SU-DHL-6 (cell line): Measurements from ENCODE around the gene BICC1.

ENCODE experiments used
- EZH2phosphoT487 ChIP-seq: fragments of 200-600 bp; sonication (generic), shearing (Covaris generic); conservative IDR thresholded peaks from 2 replicates; pipeline ENCODE4 v1.6.1; 2018; ENCODE audit warnings: mild to moderate bottlenecking, antibody characterized with exemption, low read length, moderate library complexity, mixed read lengths
- TF ChIP-seq, protein P1 (sequence below): fragments of 200-600 bp; sonication (generic); IDR thresholded peaks from one replicate; pipeline ENCODE4 v1.5.1; 2017; ENCODE audit warnings: antibody characterized with exemption, mild to moderate bottlenecking, low read length, moderate library complexity; ENCODE audit not compliant: insufficient read depth, poor library complexity, severe bottlenecking

DNA sequence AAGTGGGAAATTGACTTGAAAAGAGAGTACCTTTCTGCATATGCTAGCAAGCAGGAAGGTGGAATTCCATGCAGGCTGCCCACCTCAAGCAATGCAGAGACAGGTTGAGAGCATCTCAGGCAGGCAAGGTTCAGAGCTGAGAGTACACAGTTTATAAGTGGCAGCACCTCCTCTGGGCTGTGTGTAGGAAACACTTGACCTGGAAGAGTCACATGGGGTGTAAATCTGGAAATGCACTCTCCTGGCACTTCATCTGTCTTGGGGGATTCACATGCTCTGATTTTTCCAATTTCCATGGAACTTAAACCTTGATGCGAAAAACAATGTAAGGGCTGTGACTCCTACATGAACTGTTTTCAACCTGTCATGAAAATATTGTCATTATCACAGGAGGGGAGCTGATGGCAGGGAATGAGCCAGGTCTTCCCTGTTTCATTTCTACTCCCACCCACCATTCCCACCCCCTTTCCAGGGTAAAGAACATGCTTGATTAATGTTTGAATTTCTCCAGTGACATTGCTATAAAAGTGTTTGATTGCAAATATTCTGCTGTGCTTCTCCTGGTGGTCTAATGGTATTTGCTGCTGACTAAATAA, 328.3 kb downstream of the BICC1 start:
- TF ChIP-seq, protein P1, sequence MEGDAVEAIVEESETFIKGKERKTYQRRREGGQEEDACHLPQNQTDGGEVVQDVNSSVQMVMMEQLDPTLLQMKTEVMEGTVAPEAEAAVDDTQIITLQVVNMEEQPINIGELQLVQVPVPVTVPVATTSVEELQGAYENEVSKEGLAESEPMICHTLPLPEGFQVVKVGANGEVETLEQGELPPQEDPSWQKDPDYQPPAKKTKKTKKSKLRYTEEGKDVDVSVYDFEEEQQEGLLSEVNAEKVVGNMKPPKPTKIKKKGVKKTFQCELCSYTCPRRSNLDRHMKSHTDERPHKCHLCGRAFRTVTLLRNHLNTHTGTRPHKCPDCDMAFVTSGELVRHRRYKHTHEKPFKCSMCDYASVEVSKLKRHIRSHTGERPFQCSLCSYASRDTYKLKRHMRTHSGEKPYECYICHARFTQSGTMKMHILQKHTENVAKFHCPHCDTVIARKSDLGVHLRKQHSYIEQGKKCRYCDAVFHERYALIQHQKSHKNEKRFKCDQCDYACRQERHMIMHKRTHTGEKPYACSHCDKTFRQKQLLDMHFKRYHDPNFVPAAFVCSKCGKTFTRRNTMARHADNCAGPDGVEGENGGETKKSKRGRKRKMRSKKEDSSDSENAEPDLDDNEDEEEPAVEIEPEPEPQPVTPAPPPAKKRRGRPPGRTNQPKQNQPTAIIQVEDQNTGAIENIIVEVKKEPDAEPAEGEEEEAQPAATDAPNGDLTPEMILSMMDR, result no peak
- TF ChIP-seq EZH2phosphoT487, result no peak
